ENCODE data around the gene PARVB.

The PARVB gene

GRCh38 chr22:44129619-44129976 lies 105.5 kb downstream of the PARVB start:
- no peak overlapping the region for H3K4me3 ChIP-seq (ENCODE audit: low read depth, low read length)

GRCh38 chr22:44130076-44130711 lies 106.1 kb downstream of the PARVB start:
- H3K4me3 ChIP-seq (ENCODE audit: low read depth, low read length) = no peak overlapping the region

- H3K4me3 ChIP-seq (ENCODE audit: low read depth, low read length) = no peak overlapping the region
Observed at GRCh38 chr22:44131412-44131811, 107.3 kb downstream of the PARVB start.

- no peak overlapping the region for H3K4me3 ChIP-seq (ENCODE audit: low read depth, low read length)
Observed at GRCh38 chr22:44131989-44132685, 108.0 kb downstream of the PARVB start.

GRCh38 chr22:44132724-44133123 lies 108.6 kb downstream of the PARVB start:
- H3K4me3 ChIP-seq (ENCODE audit: low read depth, low read length) = no peak overlapping the region

- no peak overlapping the region for H3K4me3 ChIP-seq (ENCODE audit: low read depth, low read length)
Observed at GRCh38 chr22:44133161-44133560, 109.1 kb downstream of the PARVB start.

GRCh38 chr22:44133901-44134571 lies 109.9 kb downstream of the PARVB start:
- no peak overlapping the region for H3K4me3 ChIP-seq (ENCODE audit: low read depth, low read length)

GRCh38 chr22:44136112-44136511 lies 112.0 kb downstream of the PARVB start:
- H3K4me3 ChIP-seq (ENCODE audit: low read depth, low read length) = no peak overlapping the region

GRCh38 chr22:44136786-44137185 lies 112.7 kb downstream of the PARVB start:
- H3K4me3 ChIP-seq (ENCODE audit: low read depth, low read length) = no peak overlapping the region

GRCh38 chr22:44137415-44137814 lies 113.3 kb downstream of the PARVB start:
- H3K4me3 ChIP-seq (ENCODE audit: low read depth, low read length) = no peak overlapping the region

- H3K4me3 ChIP-seq (ENCODE audit: low read depth, low read length) = no peak overlapping the region
Observed at GRCh38 chr22:44139773-44140172, 115.7 kb downstream of the PARVB start.

- no peak overlapping the region for H3K4me3 ChIP-seq (ENCODE audit: low read depth, low read length)
Observed at GRCh38 chr22:44142421-44143104, 118.5 kb downstream of the PARVB start.

GRCh38 chr22:44143105-44143474 lies 119.0 kb downstream of the PARVB start:
- no peak overlapping the region for H3K4me3 ChIP-seq (ENCODE audit: low read depth, low read length)

GRCh38 chr22:44143579-44143978 lies 119.5 kb downstream of the PARVB start:
- no peak overlapping the region for H3K4me3 ChIP-seq (ENCODE audit: low read depth, low read length)

GRCh38 chr22:44144046-44144569 lies 120.0 kb downstream of the PARVB start:
- H3K4me3 ChIP-seq (ENCODE audit: low read depth, low read length) = no peak overlapping the region

GRCh38 chr22:44145544-44145943 lies 121.4 kb downstream of the PARVB start:
- H3K4me3 ChIP-seq (ENCODE audit: low read depth, low read length) = no peak overlapping the region

- H3K4me3 ChIP-seq (ENCODE audit: low read depth, low read length) = no peak overlapping the region
Observed at GRCh38 chr22:44146088-44146861, 122.2 kb downstream of the PARVB start.

- H3K4me3 ChIP-seq (ENCODE audit: low read depth, low read length) = no peak overlapping the region
Observed at GRCh38 chr22:44147008-44147645, 123.0 kb downstream of the PARVB start.

- H3K4me3 ChIP-seq (ENCODE audit: low read depth, low read length) = no peak overlapping the region
Observed at GRCh38 chr22:44147821-44148574, 123.9 kb downstream of the PARVB start.

- no peak overlapping the region for H3K4me3 ChIP-seq (ENCODE audit: low read depth, low read length)
Observed at GRCh38 chr22:44151676-44152075, 127.6 kb downstream of the PARVB start.

Measured in iPS-11a (cell line).